Measurements from ENCODE around the gene PUM1.

GRCh38 chr1:30964706-30965105 is 100.8 kb downstream of the PUM1 start:
- TF ChIP-seq MAFK (IDR thresholded peaks at IDR 0.05; ENCODE audit: low read depth, low read length) (no peak), CTCF (conservative IDR thresholded peaks at IDR 0.05; ENCODE audit: low read depth, low read length) (no peak), ELK1 (IDR thresholded peaks at IDR 0.05; ENCODE audit: borderline replicate concordance, low read depth, low read length) (no peak), RFX5 (IDR thresholded peaks at IDR 0.05; ENCODE audit: low read depth, low read length) (no peak), RAD21 (IDR thresholded peaks at IDR 0.05; ENCODE audit: low read length) (no peak), RCOR1 (IDR thresholded peaks at IDR 0.05; ENCODE audit: insufficient replicate concordance, low read length) (no peak), POLR2A (IDR thresholded peaks at IDR 0.05; ENCODE audit: low read depth, low read length) (no peak), FOS (IDR thresholded peaks at IDR 0.05; ENCODE audit: low read depth, low read length) (no peak), SMC3 (IDR thresholded peaks at IDR 0.05; ENCODE audit: low read depth, low read length) (no peak), MXI1 (IDR thresholded peaks at IDR 0.05; ENCODE audit: borderline replicate concordance, low read depth, low read length) (no peak)

Data from IMR-90 (cell line).